ENCODE results near the gene SEL1L3.

DNA sequence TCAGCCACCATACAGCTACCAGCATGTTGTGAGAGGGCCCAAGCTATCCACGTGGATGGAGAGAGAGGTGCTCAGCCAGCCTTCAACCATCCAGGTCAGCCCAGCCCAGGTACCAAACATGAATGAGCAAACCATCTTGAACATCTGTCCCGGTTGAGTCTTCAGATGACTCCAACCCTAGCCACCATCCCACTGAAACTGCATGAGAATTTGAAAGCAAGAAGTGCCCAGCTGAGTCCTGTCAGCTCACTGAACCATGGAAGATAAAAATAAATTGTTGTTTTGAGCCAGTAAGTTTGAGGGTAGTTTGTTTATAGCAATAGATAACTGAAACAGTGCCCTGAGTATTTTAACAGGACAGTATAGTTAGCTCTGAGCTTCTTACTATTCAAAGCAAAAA, 7.3 kb upstream of the SEL1L3 start:
- TF ChIP-seq, protein P1, sequence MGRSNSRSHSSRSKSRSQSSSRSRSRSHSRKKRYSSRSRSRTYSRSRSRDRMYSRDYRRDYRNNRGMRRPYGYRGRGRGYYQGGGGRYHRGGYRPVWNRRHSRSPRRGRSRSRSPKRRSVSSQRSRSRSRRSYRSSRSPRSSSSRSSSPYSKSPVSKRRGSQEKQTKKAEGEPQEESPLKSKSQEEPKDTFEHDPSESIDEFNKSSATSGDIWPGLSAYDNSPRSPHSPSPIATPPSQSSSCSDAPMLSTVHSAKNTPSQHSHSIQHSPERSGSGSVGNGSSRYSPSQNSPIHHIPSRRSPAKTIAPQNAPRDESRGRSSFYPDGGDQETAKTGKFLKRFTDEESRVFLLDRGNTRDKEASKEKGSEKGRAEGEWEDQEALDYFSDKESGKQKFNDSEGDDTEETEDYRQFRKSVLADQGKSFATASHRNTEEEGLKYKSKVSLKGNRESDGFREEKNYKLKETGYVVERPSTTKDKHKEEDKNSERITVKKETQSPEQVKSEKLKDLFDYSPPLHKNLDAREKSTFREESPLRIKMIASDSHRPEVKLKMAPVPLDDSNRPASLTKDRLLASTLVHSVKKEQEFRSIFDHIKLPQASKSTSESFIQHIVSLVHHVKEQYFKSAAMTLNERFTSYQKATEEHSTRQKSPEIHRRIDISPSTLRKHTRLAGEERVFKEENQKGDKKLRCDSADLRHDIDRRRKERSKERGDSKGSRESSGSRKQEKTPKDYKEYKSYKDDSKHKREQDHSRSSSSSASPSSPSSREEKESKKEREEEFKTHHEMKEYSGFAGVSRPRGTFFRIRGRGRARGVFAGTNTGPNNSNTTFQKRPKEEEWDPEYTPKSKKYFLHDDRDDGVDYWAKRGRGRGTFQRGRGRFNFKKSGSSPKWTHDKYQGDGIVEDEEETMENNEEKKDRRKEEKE (IDR thresholded peaks at IDR 0.05; ENCODE audit: borderline replicate concordance in 1 of 2, control insufficient read depth in 1 of 2, low read depth in 2 of 2, low read length in 1 of 2) = no peak
- TF ChIP-seq, protein P2, sequence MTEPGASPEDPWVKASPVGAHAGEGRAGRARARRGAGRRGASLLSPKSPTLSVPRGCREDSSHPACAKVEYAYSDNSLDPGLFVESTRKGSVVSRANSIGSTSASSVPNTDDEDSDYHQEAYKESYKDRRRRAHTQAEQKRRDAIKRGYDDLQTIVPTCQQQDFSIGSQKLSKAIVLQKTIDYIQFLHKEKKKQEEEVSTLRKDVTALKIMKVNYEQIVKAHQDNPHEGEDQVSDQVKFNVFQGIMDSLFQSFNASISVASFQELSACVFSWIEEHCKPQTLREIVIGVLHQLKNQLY (CRISPR knock-in tag; conservative IDR thresholded peaks at IDR 0.05) = no peak
- TF ChIP-seq FOXJ3 (CRISPR knock-in tag; IDR thresholded peaks at IDR 0.05) = no peak
